Stomach (tissue), 9 donors: ENCODE results near the gene PARD6G. TPM values are rescaled to one million over a fixed set of nuclear protein-coding genes. Genes with fewer than 3 reads are reported as not detected.

Experiments used
- DNase-seq, 2 donors: peaks; one replicate each; pipeline versions ENCODE4 v3.0.0 to v3.0.0-alpha.2; 2013 to 2019
- H3K27ac ChIP-seq, 5 donors: fragments of 200-600 bp in 4 of 5; sonication (generic) in 4 of 5; one replicate each; pipeline ENCODE4 v1.5.1; 2013 to 2019; ENCODE audit warnings: mild to moderate bottlenecking in 1 of 5, moderate library complexity in 1 of 5
- H3K27me3 ChIP-seq, 3 donors: fragments of 200-600 bp; sonication (generic); one replicate each; pipeline ENCODE4 v1.5.1; 2017 to 2019; ENCODE audit warnings: mixed run types in 1 of 3
- H3K36me3 ChIP-seq, 4 donors: fragments of 200-600 bp; sonication (generic); 1 replicate in 3 of 4; 2 replicates in 1 of 4; pipeline ENCODE4 v1.5.1; 2016 to 2019
- H3K4me1 ChIP-seq, 4 donors: fragments of 200-600 bp; sonication (generic); one replicate each; pipeline ENCODE4 v1.5.1; 2016 to 2019
- H3K4me3 ChIP-seq, 4 donors: fragments of 200-600 bp; sonication (generic) in 3 of 4; one replicate each; pipeline ENCODE4 v1.5.1; 2016 to 2019; ENCODE audit warnings: mild to moderate bottlenecking in 1 of 4
- H3K9me3 ChIP-seq, 4 donors: fragments of 200-600 bp; sonication (generic); one replicate each; pipeline ENCODE4 v1.5.1; 2016 to 2019
- EP300 ChIP-seq: sonication (generic); formaldehyde crosslinking; IDR thresholded peaks from one replicate; pipeline ENCODE4 v1.6.1; 2017; ENCODE audit warnings: antibody characterized with exemption
- POLR2A ChIP-seq, 4 donors: fragments of 450-650 bp; IDR thresholded peaks; one replicate each; pipeline ENCODE4 v1.6.1; 2016; ENCODE audit warnings: antibody characterized with exemption in 4 of 4, control low read depth in 2 of 4, mild to moderate bottlenecking in 1 of 4, moderate library complexity in 1 of 4
- POLR2AphosphoS5 ChIP-seq, 3 donors: sonication (generic); formaldehyde crosslinking; IDR thresholded peaks; one replicate each; pipeline ENCODE4 v1.6.1; 2016; ENCODE audit warnings: antibody characterized with exemption in 3 of 3
- WGBS, 5 donors: extraction: QIAGEN DNeasy Blood & Tissue Kit in 3 of 5; methylation state at CpG; one replicate each; pipeline versions ENCODE4 v1.1.5 to v1.1.7; 2013 to 2018; 5-methylcytosine and 5-hydroxymethylcytosine counted together
- intact Hi-C: fragments of 100-400 bp; cut with DNase I; formaldehyde crosslinking; loops from one replicate; pipeline ENCODE4 v1.15.1; 2023; ENCODE audit warnings: low total_unique reads
- polyA plus RNA-seq, 3 donors: library from polyadenylated mRNA; stranded (reverse); fragments of 200-250 nt; gene quantifications; one replicate each; pipeline ENCODE4 v1.2.3, GENCODE V29; 2013
- total RNA-seq, 5 donors: library from RNA; depleted of rRNA; stranded (reverse); fragments of >200 nt; gene quantifications; one replicate each; pipeline versions ENCODE4 v1.1.0 to v1.2.3, GENCODE V29; 2014 to 2016
- TF ChIP-seq, protein P1 (sequence below), 7 experiments: fragments of 450-650 bp in 4 of 7; fragments of 200-600 bp in 3 of 7; sonication (generic) in 3 of 7; IDR thresholded peaks; one replicate each; pipeline ENCODE4 v1.5.1; 2016 to 2019; ENCODE audit warnings: antibody characterized with exemption in 7 of 7, control low read depth in 2 of 7, mild to moderate bottlenecking in 1 of 7
- donor health status: healthy with polysubstance abuse.
- donor health status: Bipolar disorder and iron deficiency.
- donor health status: healthy.

PARD6G gene
- total and polyA plus RNA-seq, 8 donors: 1.5 to 15.9 (median 3.9) TPM

DNA sequence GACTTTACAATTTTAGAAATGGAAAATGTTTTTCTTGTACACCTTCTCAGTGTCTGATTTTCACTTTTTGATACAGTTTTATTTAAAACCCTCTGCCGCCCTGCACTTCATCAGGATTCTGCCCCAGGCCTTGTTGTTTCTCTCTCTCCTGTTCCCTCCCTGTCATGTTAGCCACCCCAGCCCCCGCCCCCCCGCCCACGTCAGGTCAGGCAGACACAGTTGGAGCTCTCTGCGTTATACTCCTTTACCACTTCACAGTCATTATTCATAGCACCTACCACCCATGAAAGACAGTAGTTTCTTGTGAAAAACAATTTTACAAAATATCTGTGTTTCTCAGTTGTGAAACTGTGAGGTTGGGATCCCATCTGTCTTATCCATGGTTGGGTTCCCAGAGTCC is 116.8 kb downstream of the PARD6G start:
- TF ChIP-seq EP300 (no peak), POLR2A (IDR thresholded peaks at IDR 0.05) (no peak), POLR2AphosphoS5 (IDR thresholded peaks at IDR 0.05) (no peak)
- TF ChIP-seq, protein P1, sequence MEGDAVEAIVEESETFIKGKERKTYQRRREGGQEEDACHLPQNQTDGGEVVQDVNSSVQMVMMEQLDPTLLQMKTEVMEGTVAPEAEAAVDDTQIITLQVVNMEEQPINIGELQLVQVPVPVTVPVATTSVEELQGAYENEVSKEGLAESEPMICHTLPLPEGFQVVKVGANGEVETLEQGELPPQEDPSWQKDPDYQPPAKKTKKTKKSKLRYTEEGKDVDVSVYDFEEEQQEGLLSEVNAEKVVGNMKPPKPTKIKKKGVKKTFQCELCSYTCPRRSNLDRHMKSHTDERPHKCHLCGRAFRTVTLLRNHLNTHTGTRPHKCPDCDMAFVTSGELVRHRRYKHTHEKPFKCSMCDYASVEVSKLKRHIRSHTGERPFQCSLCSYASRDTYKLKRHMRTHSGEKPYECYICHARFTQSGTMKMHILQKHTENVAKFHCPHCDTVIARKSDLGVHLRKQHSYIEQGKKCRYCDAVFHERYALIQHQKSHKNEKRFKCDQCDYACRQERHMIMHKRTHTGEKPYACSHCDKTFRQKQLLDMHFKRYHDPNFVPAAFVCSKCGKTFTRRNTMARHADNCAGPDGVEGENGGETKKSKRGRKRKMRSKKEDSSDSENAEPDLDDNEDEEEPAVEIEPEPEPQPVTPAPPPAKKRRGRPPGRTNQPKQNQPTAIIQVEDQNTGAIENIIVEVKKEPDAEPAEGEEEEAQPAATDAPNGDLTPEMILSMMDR (IDR thresholded peaks at IDR 0.05): no peak
- Histone ChIP-seq H3K27me3 (no peaks in the 10 kb centered on the region), H3K4me3 (no peak overlapping the region), H3K9me3 (no peaks in the 10 kb centered on the region), H3K27ac (no peak overlapping the region), H3K36me3 (peaks cover 6 to 35% (median 30%) of the 10 kb centered on the region in 4 donors), H3K4me1 (peaks cover 0 to 7% (median 0%) of the 10 kb centered on the region in 4 donors)
- no peak for DNase-seq
- intact Hi-C loops: no loop called here
- 73 to 95% (median 91%) methylated on average over 5 of the region's 5 CpGs for WGBS, 5 donors

DNA sequence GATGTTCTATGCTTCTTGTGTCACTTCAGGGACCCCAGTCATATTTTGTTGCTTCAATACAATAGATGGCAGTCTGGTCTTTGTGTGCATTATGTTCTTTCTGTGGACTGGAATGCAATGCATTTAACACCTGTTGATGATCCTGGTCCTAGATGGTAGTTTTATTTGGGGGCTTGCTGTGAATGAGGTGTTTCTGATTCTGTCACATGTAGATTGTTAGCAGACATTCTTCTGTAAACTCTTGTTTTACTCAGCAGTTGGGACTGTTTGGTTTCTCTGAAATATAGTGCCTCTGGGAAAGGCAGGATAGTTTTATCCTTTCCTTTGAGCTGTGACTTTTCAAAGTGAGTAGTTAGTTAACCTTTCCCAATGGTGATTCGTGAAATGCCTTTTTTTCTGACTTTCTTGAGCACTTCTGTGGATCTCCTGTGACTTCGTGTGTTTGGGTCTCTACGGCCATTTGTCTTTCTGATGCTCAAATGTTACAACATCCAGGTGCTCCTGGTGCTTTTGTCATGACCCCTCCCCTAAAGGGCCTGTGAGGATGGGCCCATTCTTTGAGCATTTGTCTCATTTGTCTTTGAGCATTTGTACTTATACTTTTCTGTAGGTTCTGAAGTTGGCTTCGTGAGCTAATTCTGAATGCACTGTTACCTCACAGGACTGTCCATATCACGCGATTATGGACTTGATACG is 117.5 kb downstream of the PARD6G start:
- H3K27ac ChIP-seq: no peak overlapping the region
- H3K4me1 ChIP-seq: peaks cover 0 to 7% (median 0%) of the 10 kb centered on the region in 4 donors
- no peak for DNase-seq
- TF ChIP-seq EP300: no peak
- TF ChIP-seq POLR2A (IDR thresholded peaks at IDR 0.05): no peak
- TF ChIP-seq, protein P1 (IDR thresholded peaks at IDR 0.05): no peak
- TF ChIP-seq POLR2AphosphoS5 (IDR thresholded peaks at IDR 0.05): no peak
- intact Hi-C loops: no loop called here
- no peaks in the 10 kb centered on the region for H3K27me3 ChIP-seq
- H3K36me3 ChIP-seq: peaks cover 6 to 27% (median 23%) of the 10 kb centered on the region in 4 donors
- no peak overlapping the region for H3K4me3 ChIP-seq
- WGBS, 5 donors: 68 to 98% (median 93%) methylated on average over 7 of the region's 7 CpGs
- H3K9me3 ChIP-seq: no peaks in the 10 kb centered on the region

DNA sequence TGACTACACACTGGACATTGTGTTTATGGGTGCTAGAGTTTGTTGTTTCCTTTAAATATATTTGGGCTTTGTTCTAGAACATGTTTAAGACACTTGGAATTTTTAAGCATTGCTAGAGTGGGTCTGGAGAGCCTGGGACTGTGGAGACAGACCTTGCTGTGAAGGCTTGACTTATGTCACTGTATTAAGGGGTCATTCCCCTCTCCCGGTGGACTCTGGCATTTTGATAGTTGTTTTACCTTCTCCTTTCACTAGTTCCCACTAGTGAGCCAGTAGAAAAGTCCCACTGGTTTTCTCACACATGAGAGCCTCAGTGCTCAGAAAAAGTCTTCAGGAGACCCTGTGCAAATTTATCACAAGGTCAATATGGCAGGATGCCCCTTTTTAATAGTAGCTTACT is 119.7 kb downstream of the PARD6G start:
- Histone ChIP-seq H3K9me3 (no peaks in the 10 kb centered on the region), H3K36me3 (peaks cover 0 to 9% (median 6%) of the 10 kb centered on the region in 4 donors), H3K4me1 (peaks cover 0 to 7% (median 0%) of the 10 kb centered on the region in 4 donors), H3K27me3 (no peaks in the 10 kb centered on the region), H3K4me3 (no peak overlapping the region), H3K27ac (no peak overlapping the region)
- no peak for TF ChIP-seq POLR2AphosphoS5 (IDR thresholded peaks at IDR 0.05)
- no peak for TF ChIP-seq POLR2A (IDR thresholded peaks at IDR 0.05)
- TF ChIP-seq, protein P1 (IDR thresholded peaks at IDR 0.05): no peak
- no peak for TF ChIP-seq EP300
- no peak for DNase-seq
- intact Hi-C loops: no loop called here
- 78 to 95% (median 90%) methylated on average over 1 of the region's 1 CpG for WGBS, 5 donors

DNA sequence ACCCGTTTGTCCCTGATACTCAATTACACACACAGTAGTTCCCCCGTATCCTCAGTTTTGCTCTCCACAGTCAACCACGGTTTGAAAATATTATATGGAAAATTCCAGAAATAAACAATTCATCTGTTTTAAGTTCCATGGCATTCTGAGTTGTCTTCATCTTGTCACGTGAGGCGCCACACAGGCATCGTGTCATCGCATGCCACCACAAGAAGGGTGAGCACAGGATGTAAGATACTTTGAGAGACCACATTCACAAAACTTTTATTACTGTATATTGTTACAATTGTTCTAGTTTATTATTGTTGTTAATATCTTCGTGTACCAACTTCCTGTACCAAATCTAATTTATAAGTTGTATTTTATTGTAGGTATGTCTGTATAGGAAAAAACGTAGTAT is 120.5 kb downstream of the PARD6G start:
- WGBS, 5 donors: 91 to 93% (median 92%) methylated on average over 9 of the region's 9 CpGs
- Histone ChIP-seq H3K27ac (no peak overlapping the region), H3K27me3 (no peaks in the 10 kb centered on the region), H3K4me1 (peaks cover 0 to 7% (median 0%) of the 10 kb centered on the region in 4 donors), H3K4me3 (no peak overlapping the region), H3K36me3 (peaks cover 0 to 15% (median 12%) of the 10 kb centered on the region in 4 donors), H3K9me3 (no peaks in the 10 kb centered on the region)
- TF ChIP-seq, protein P1 (IDR thresholded peaks at IDR 0.05): no peak
- TF ChIP-seq POLR2AphosphoS5 (IDR thresholded peaks at IDR 0.05) (no peak), EP300 (no peak), POLR2A (IDR thresholded peaks at IDR 0.05) (no peak)
- no peak for DNase-seq
- intact Hi-C loops: no loop called here
